GM12872 (cell line): ENCODE results near the gene CCDC102A.
A peak's percentile ranks its signal among the peaks of the same experiment; 100 is the strongest.

ENCODE experiments used
- CTCF ChIP-seq: IDR thresholded peaks from 3 replicates; pipeline ENCODE4 v1.5.1; 2011; ENCODE audit warnings: low read depth, mild to moderate bottlenecking, low read length, moderate library complexity; ENCODE audit not compliant: insufficient read depth

Gene CCDC102A

DNA sequence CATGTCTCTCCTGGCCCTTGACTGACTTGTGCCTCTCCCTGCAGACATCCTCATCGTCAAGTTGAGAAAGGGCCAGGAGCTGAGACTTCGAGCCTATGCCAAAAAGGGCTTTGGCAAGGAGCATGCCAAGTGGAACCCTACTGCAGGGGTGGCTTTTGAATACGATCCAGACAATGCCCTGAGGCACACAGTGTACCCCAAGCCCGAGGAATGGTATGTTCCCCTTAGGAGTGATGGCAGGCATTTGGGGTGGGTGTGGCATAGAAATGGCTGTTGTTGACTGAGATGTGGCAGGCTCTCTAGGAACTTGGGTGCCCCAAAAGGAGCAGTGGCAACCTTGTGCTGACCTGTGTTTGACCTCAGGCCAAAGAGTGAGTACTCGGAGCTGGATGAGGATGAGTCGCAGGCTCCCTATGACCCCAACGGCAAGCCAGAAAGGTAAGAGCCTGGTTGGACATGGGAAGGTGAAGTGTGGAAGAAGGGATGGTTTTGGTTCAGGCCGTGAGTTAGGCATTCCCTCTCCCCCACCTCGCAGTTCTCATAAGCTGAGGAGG lies 66.4 kb downstream of the CCDC102A start:
- TF ChIP-seq CTCF, result no peak

- no peak for TF ChIP-seq CTCF
Measured at GRCh38 chr16:57469046-57469445, 67.3 kb downstream of the CCDC102A start.

GRCh38 chr16:57468346-57468745 lies 68.0 kb downstream of the CCDC102A start:
- no peak for TF ChIP-seq CTCF

GRCh38 chr16:57464523-57464922 lies 71.8 kb downstream of the CCDC102A start:
- no peak for TF ChIP-seq CTCF

DNA sequence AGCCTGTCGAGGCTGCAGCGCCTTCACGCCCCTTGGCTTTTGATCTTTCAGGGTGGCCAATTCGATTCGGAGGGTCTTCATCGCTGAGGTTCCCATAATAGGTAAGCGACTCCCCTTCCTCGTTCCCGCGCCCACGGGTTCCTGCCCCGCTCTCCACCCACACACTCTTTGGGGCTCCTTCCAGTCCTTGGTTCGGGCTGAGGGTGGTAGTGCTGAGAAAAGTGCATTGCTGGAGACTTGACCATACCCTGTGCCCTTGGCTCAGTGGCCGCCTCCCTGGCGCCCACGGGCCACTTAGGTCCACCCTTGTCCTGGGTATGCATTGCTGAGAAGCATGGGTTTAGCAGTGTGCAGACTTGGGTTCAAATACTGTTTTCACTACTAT lies 73.4 kb downstream of the CCDC102A start:
- no peak for TF ChIP-seq CTCF

GRCh38 chr16:57462209-57462977 lies 74.0 kb downstream of the CCDC102A start, which contains the start of gene POLR2C:
Gene POLR2C (plus strand): TSS chr16:57462679. CDS start chr16:57462725, 46 bp downstream.
- peak; percentile 97 for TF ChIP-seq CTCF
